NT2/D1 (cell line): ENCODE results near the gene ARVCF.

Experiments
- DNase-seq: peaks from one replicate; pipeline ENCODE4 v3.0.0-alpha.2; 2011; ENCODE audit warnings: low read depth, low spot score
- H3K27me3 ChIP-seq: 2 replicates; pipeline ENCODE4 v1.6.0; 2011; ENCODE audit warnings: mild to moderate bottlenecking; ENCODE audit not compliant: insufficient read length, insufficient read depth
- H3K36me3 ChIP-seq: 2 replicates; pipeline ENCODE4 v1.6.1; 2011; ENCODE audit warnings: mild to moderate bottlenecking, low read length, mixed read lengths; ENCODE audit not compliant: insufficient read depth, insufficient read length
- H3K4me1 ChIP-seq: 2 replicates; pipeline ENCODE4 v1.5.1; 2011; ENCODE audit not compliant: insufficient read depth, insufficient read length
- H3K4me3 ChIP-seq: 2 replicates; pipeline ENCODE4 v1.5.1; 2011; ENCODE audit warnings: low read depth; ENCODE audit not compliant: insufficient read length
- H3K9ac ChIP-seq: 2 replicates; pipeline ENCODE4 v1.6.0; 2011; ENCODE audit warnings: low read depth; ENCODE audit not compliant: insufficient read length
- H3K9me3 ChIP-seq: 2 replicates; pipeline ENCODE4 v1.5.1; 2011; ENCODE audit warnings: mild to moderate bottlenecking, low read length; ENCODE audit not compliant: insufficient read depth
- SUZ12 ChIP-seq: IDR thresholded peaks from 2 replicates; pipeline ENCODE4 v1.6.1; 2011; ENCODE audit not compliant: insufficient read length, insufficient read depth; ENCODE audit errors: extremely low read depth
- YY1 ChIP-seq: IDR thresholded peaks from 2 replicates; pipeline ENCODE4 v1.6.1; 2011; ENCODE audit not compliant: insufficient read length, insufficient read depth
- ZNF274 ChIP-seq: IDR thresholded peaks from 2 replicates; pipeline ENCODE4 v1.6.1; 2011; ENCODE audit warnings: mild to moderate bottlenecking, low read depth, low read length

ARVCF gene

GRCh38 chr22:20056161-20056560 is 39.5 kb upstream of the ARVCF start:
- Histone ChIP-seq H3K36me3 (peaks cover 14% of the 10 kb centered on the region), H3K27me3 (no peaks in the 10 kb centered on the region), H3K4me1 (no peaks in the 10 kb centered on the region)

GRCh38 chr22:20055654-20056053 is 39.0 kb upstream of the ARVCF start:
- no peak for DNase-seq
- H3K9ac ChIP-seq = no peak overlapping the region
- no peaks in the 10 kb centered on the region for H3K27me3 ChIP-seq
- no peaks in the 10 kb centered on the region for H3K4me1 ChIP-seq
- no peaks in the 10 kb centered on the region for H3K9me3 ChIP-seq
- TF ChIP-seq YY1 (no peak), ZNF274 (no peak), SUZ12 (no peak)
- no peak overlapping the region for H3K4me3 ChIP-seq
- H3K36me3 ChIP-seq = peaks cover 13% of the 10 kb centered on the region

More at GRCh38 chr22:20056161-20056560, 39.5 kb upstream of the ARVCF start:
- Histone ChIP-seq H3K9me3 (no peaks in the 10 kb centered on the region), H3K4me3 (no peak overlapping the region), H3K9ac (no peak overlapping the region)
- DNase-seq = no peak
- no peak for TF ChIP-seq YY1
- TF ChIP-seq ZNF274 = no peak
- TF ChIP-seq SUZ12 = no peak

GRCh38 chr22:20055144-20055543 is 38.5 kb upstream of the ARVCF start:
- no peaks in the 10 kb centered on the region for H3K4me1 ChIP-seq
- no peaks in the 10 kb centered on the region for H3K9me3 ChIP-seq
- no peak overlapping the region for H3K4me3 ChIP-seq
- TF ChIP-seq SUZ12 = no peak
- TF ChIP-seq YY1 = no peak
- no peak for TF ChIP-seq ZNF274
- H3K9ac ChIP-seq = no peak overlapping the region
- H3K36me3 ChIP-seq = peaks cover 13% of the 10 kb centered on the region
- DNase-seq = no peak
- no peaks in the 10 kb centered on the region for H3K27me3 ChIP-seq

- Histone ChIP-seq H3K36me3 (peaks cover 13% of the 10 kb centered on the region), H3K27me3 (no peaks in the 10 kb centered on the region), H3K4me1 (no peaks in the 10 kb centered on the region), H3K9ac (no peak overlapping the region), H3K9me3 (no peaks in the 10 kb centered on the region), H3K4me3 (no peak overlapping the region)
- no peak for DNase-seq
- TF ChIP-seq SUZ12 = no peak
- TF ChIP-seq YY1 = no peak
- no peak for TF ChIP-seq ZNF274
These were observed 37.9 kb upstream of the ARVCF start for GRCh38 chr22:20054485-20054884.

GRCh38 chr22:20054034-20054427 is 37.4 kb upstream of the ARVCF start:
- Histone ChIP-seq H3K9me3 (peaks cover 3% of the 10 kb centered on the region), H3K9ac (no peak overlapping the region), H3K4me1 (no peaks in the 10 kb centered on the region), H3K4me3 (no peak overlapping the region), H3K36me3 (peaks cover 13% of the 10 kb centered on the region), H3K27me3 (no peaks in the 10 kb centered on the region)
- no peak for TF ChIP-seq SUZ12
- TF ChIP-seq ZNF274 = no peak
- TF ChIP-seq YY1 = no peak
- no peak for DNase-seq

- Histone ChIP-seq H3K4me1 (no peaks in the 10 kb centered on the region), H3K9ac (no peak overlapping the region)
- TF ChIP-seq YY1 (no peak), ZNF274 (no peak), SUZ12 (no peak)
These were observed 36.9 kb upstream of the ARVCF start for GRCh38 chr22:20053407-20054033.

GRCh38 chr22:20052309-20053259 is 36.0 kb upstream of the ARVCF start:
- Histone ChIP-seq H3K4me3 (no peak overlapping the region), H3K4me1 (no peaks in the 10 kb centered on the region), H3K9me3 (peaks cover 6% of the 10 kb centered on the region), H3K27me3 (no peaks in the 10 kb centered on the region), H3K36me3 (peaks cover 13% of the 10 kb centered on the region), H3K9ac (no peak overlapping the region)
- TF ChIP-seq YY1 (no peak), ZNF274 (no peak), SUZ12 (no peak)
- no peak for DNase-seq

More at GRCh38 chr22:20053407-20054033, 36.9 kb upstream of the ARVCF start:
- no peak for DNase-seq
- Histone ChIP-seq H3K4me3 (no peak overlapping the region), H3K36me3 (peaks cover 13% of the 10 kb centered on the region), H3K27me3 (no peaks in the 10 kb centered on the region), H3K9me3 (peaks cover 6% of the 10 kb centered on the region)
